Immature natural killer cell (primary cell): ENCODE data around the gene NPY2R. TPM values are rescaled to one million over a fixed set of nuclear protein-coding genes. Genes with fewer than 3 reads are reported as not detected.

ENCODE experiments used
- polyA plus RNA-seq, 3 donors: library from polyadenylated mRNA; unstranded; fragments of 300-500 nt; fragmentation: Illumina TruSeq; gene quantifications; one replicate each; pipeline ENCODE4 v1.2.3, GENCODE V29; 2021

Gene NPY2R
- polyA plus RNA-seq, 3 donors from 2014 or later = not detected

Other genes with a start within 250 kb of the NPY2R start
- gene MAP9, start 168.3 kb downstream of the NPY2R start, polyA plus RNA-seq = 1 to 10 TPM in 2 of 3 donors, not detected in 1; 2.1 to 3.3 TPM